Esophagus squamous epithelium (tissue), 4 donors: Measurements from ENCODE around the gene PRKCE.

Source experiments
- CTCF ChIP-seq, 6 experiments: fragments of 450-650 bp in 4 of 6; fragments of 200-600 bp in 2 of 6; sonication (generic) in 2 of 6; IDR thresholded peaks; one replicate each; pipeline ENCODE4 v1.5.1; 2016 to 2019; ENCODE audit warnings: antibody characterized with exemption in 6 of 6, mild to moderate bottlenecking in 4 of 6, moderate library complexity in 4 of 6
- POLR2A ChIP-seq, 4 donors: fragments of 450-650 bp; IDR thresholded peaks; one replicate each; pipeline ENCODE4 v1.6.1; 2017; ENCODE audit warnings: antibody characterized with exemption in 4 of 4, mild to moderate bottlenecking in 4 of 4, moderate library complexity in 3 of 4

- TF ChIP-seq CTCF (IDR thresholded peaks at IDR 0.05): no peak
- TF ChIP-seq POLR2A (IDR thresholded peaks at IDR 0.05): no peak
Measured at GRCh38 chr2:45705233-45705632, 53.8 kb downstream of the PRKCE start.
